HEK293 (cell line): ENCODE data around the gene BACH2.

Experiments
- CTCF ChIA-PET: fragments of 350-600 bp; formaldehyde crosslinking; extraction: SDS; loops from one replicate; lab custom pipeline; 2021; ENCODE audit warnings: antibody characterized with exemption; lab: Yijun Ruan, JAX
- POLR2A ChIA-PET: fragments of 300-600 bp; formaldehyde crosslinking; extraction: SDS; loops from one replicate; lab custom pipeline; 2020; ENCODE audit warnings: antibody characterized with exemption, inconsistent platforms; lab: Yijun Ruan, JAX
- H3K27ac ChIP-seq: fragments of 200-500 bp; sonication (Bioruptor generic); 2 replicates; pipeline ENCODE4 v1.5.1; 2014; ENCODE audit warnings: low read depth, low read length, control low read depth, inconsistent platforms; ENCODE audit errors: extremely low read depth
- H3K36me3 ChIP-seq, 2 experiments: fragments of 200-500 bp in 1 of 2; sonication (Bioruptor generic) in 1 of 2; 1 replicate in 1 of 2; 2 replicates in 1 of 2; pipeline ENCODE4 v1.5.1; 2014 to 2017; ENCODE audit warnings: inconsistent platforms in 2 of 2, low read length in 2 of 2; ENCODE audit not compliant: control insufficient read depth in 2 of 2, insufficient read depth in 1 of 2
- H3K4me1 ChIP-seq: fragments of 200-500 bp; sonication (Bioruptor generic); 2 replicates; pipeline ENCODE4 v1.5.1; 2014; ENCODE audit warnings: mild to moderate bottlenecking, low read length, inconsistent platforms; ENCODE audit not compliant: control insufficient read depth, insufficient read depth
- H3K4me3 ChIP-seq: 2 replicates; pipeline ENCODE4 v1.5.1; 2011; ENCODE audit warnings: low read depth, mild to moderate bottlenecking, control low read depth, low read length, moderate library complexity
- H3K9me3 ChIP-seq: fragments of 200-500 bp; sonication (Bioruptor generic); 2 replicates; pipeline ENCODE4 v1.5.1; 2014; ENCODE audit warnings: low read depth, low read length, inconsistent platforms; ENCODE audit not compliant: control insufficient read depth, insufficient read depth
- BCL11B ChIP-seq: fragments of 450-650 bp; formaldehyde crosslinking; IDR thresholded peaks from 2 replicates; pipeline ENCODE4 v1.5.1; 2016; ENCODE audit warnings: low read depth, missing biosample characterization, missing genetic modification characterization
- KLF7 ChIP-seq: fragments of 450-650 bp; formaldehyde crosslinking; IDR thresholded peaks from 2 replicates; pipeline ENCODE4 v1.5.1; 2016; ENCODE audit warnings: missing biosample characterization, missing genetic modification characterization, borderline replicate concordance
- SALL2 ChIP-seq: fragments of 450-650 bp; formaldehyde crosslinking; IDR thresholded peaks from 2 replicates; pipeline ENCODE4 v1.5.0; 2017; ENCODE audit warnings: missing biosample characterization, mild to moderate bottlenecking, missing genetic modification characterization, borderline replicate concordance
- ZNF37A ChIP-seq: fragments of 450-650 bp; IDR thresholded peaks from 2 replicates; pipeline ENCODE4 v1.5.1; 2018; ENCODE audit warnings: missing biosample characterization, missing genetic modification characterization
- ZNF423 ChIP-seq: fragments of 450-650 bp; formaldehyde crosslinking; IDR thresholded peaks from 2 replicates; pipeline ENCODE4 v1.5.1; 2016; ENCODE audit warnings: missing biosample characterization, missing genetic modification characterization
- ZNF48 ChIP-seq: fragments of 450-650 bp; formaldehyde crosslinking; IDR thresholded peaks from 2 replicates; pipeline ENCODE4 v1.5.1; 2016; ENCODE audit warnings: missing biosample characterization, missing genetic modification characterization
- ZNF501 ChIP-seq: fragments of 450-650 bp; formaldehyde crosslinking; IDR thresholded peaks from 2 replicates; pipeline ENCODE4 v1.5.1; 2016; ENCODE audit warnings: missing biosample characterization, missing genetic modification characterization
- ZNF530 ChIP-seq: fragments of 450-650 bp; formaldehyde crosslinking; IDR thresholded peaks from 2 replicates; pipeline ENCODE4 v1.5.1; 2016; ENCODE audit warnings: low read depth, missing biosample characterization, missing genetic modification characterization
- ZNF768 ChIP-seq: fragments of 450-650 bp; formaldehyde crosslinking; IDR thresholded peaks from 2 replicates; pipeline ENCODE4 v1.5.1; 2018; ENCODE audit warnings: missing biosample characterization, mild to moderate bottlenecking, missing genetic modification characterization
- ZNF830 ChIP-seq: fragments of 450-650 bp; IDR thresholded peaks from 2 replicates; pipeline ENCODE4 v1.5.0; 2018; ENCODE audit warnings: missing biosample characterization, missing genetic modification characterization, low read depth, mild to moderate bottlenecking, moderate library complexity
- TF ChIP-seq, protein P1 (sequence below): fragments of 450-650 bp; formaldehyde crosslinking; optimal IDR thresholded peaks from 2 replicates; pipeline ENCODE3; 2016; ENCODE audit warnings: missing biosample characterization, mild to moderate bottlenecking, missing genetic modification characterization
- TF ChIP-seq, protein P2 (sequence below): fragments of 450-650 bp; formaldehyde crosslinking; IDR thresholded peaks from 2 replicates; pipeline ENCODE4 v1.5.1; 2016; ENCODE audit warnings: missing biosample characterization, missing genetic modification characterization
- TF ChIP-seq, protein P3 (sequence below): fragments of 450-650 bp; formaldehyde crosslinking; IDR thresholded peaks from 2 replicates; pipeline ENCODE4 v1.5.1; 2016; ENCODE audit warnings: missing biosample characterization, missing genetic modification characterization
- TF ChIP-seq, protein P4 (sequence below): fragments of 450-650 bp; formaldehyde crosslinking; IDR thresholded peaks from 2 replicates; pipeline ENCODE4 v1.5.1; 2016; ENCODE audit warnings: missing biosample characterization, missing genetic modification characterization
- TF ChIP-seq, protein P5 (sequence below): fragments of 450-650 bp; formaldehyde crosslinking; IDR thresholded peaks from 2 replicates; pipeline ENCODE4 v1.5.1; 2016; ENCODE audit warnings: missing biosample characterization, missing genetic modification characterization, borderline replicate concordance
- TF ChIP-seq, protein P6 (sequence below): fragments of 450-650 bp; formaldehyde crosslinking; IDR thresholded peaks from 2 replicates; pipeline ENCODE4 v1.5.1; 2016; ENCODE audit warnings: missing biosample characterization, missing genetic modification characterization
- TF ChIP-seq, protein P7 (sequence below): fragments of 450-650 bp; formaldehyde crosslinking; IDR thresholded peaks from 2 replicates; pipeline ENCODE4 v1.5.1; 2016; ENCODE audit warnings: missing biosample characterization, missing genetic modification characterization

The BACH2 gene

DNA sequence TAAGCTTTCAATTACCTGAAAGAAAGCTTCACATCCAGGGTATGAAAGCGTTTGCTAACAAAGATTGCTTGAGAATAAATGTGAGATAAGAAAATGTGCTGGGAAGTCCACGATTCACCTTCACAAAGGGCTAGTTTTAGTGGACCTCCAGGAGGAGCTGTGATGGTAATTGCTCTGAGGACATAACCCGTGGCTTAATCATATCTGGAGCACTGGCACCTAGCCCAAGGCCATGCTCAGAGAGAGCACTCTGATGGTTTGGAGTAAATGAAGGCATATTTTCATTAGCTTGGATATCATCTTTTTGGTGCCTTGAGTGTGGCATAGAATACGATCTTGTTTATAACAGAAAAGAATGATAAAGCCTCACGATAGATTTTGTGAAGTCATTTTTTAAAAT lies 46.9 kb upstream of the BACH2 start (continued):
- TF ChIP-seq ZNF423 (tag by site-specific recombination), result no peak
- TF ChIP-seq ZNF37A (tag by site-specific recombination), result no peak
- no peak for TF ChIP-seq SALL2 (tag by site-specific recombination)
- TF ChIP-seq ZNF768 (tag by site-specific recombination), result no peak
- TF ChIP-seq, protein P1, sequence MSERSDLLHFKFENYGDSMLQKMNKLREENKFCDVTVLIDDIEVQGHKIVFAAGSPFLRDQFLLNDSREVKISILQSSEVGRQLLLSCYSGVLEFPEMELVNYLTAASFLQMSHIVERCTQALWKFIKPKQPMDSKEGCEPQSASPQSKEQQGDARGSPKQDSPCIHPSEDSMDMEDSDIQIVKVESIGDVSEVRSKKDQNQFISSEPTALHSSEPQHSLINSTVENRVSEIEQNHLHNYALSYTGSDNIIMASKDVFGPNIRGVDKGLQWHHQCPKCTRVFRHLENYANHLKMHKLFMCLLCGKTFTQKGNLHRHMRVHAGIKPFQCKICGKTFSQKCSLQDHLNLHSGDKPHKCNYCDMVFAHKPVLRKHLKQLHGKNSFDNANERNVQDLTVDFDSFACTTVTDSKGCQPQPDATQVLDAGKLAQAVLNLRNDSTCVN (tag by site-specific recombination), result no peak
- TF ChIP-seq, protein P2, sequence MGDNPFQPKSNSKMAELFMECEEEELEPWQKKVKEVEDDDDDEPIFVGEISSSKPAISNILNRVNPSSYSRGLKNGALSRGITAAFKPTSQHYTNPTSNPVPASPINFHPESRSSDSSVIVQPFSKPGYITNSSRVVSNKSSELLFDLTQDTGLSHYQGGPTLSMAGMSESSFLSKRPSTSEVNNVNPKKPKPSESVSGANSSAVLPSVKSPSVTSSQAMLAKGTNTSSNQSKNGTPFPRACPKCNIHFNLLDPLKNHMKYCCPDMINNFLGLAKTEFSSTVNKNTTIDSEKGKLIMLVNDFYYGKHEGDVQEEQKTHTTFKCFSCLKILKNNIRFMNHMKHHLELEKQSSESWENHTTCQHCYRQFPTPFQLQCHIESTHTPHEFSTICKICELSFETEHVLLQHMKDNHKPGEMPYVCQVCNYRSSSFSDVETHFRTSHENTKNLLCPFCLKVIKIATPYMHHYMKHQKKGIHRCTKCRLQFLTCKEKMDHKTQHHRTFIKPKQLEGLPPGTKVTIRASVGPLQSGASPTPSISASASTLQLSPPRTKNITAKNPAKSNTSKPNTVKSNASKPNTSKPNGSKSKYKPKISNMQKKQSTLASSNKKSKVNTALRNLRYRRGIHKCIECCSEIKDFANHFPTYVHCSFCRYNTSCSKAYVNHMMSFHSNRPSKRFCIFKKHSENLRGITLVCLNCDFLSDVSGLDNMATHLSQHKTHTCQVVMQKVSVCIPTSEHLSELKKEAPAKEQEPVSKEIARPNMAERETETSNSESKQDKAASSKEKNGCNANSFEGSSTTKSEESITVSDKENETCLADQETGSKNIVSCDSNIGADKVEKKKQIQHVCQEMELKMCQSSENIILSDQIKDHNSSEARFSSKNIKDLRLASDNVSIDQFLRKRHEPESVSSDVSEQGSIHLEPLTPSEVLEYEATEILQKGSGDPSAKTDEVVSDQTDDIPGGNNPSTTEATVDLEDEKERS (tag by site-specific recombination), result no peak
- TF ChIP-seq ZNF48 (tag by site-specific recombination), result no peak
- TF ChIP-seq ZNF501 (tag by site-specific recombination), result no peak
- TF ChIP-seq, protein P3, sequence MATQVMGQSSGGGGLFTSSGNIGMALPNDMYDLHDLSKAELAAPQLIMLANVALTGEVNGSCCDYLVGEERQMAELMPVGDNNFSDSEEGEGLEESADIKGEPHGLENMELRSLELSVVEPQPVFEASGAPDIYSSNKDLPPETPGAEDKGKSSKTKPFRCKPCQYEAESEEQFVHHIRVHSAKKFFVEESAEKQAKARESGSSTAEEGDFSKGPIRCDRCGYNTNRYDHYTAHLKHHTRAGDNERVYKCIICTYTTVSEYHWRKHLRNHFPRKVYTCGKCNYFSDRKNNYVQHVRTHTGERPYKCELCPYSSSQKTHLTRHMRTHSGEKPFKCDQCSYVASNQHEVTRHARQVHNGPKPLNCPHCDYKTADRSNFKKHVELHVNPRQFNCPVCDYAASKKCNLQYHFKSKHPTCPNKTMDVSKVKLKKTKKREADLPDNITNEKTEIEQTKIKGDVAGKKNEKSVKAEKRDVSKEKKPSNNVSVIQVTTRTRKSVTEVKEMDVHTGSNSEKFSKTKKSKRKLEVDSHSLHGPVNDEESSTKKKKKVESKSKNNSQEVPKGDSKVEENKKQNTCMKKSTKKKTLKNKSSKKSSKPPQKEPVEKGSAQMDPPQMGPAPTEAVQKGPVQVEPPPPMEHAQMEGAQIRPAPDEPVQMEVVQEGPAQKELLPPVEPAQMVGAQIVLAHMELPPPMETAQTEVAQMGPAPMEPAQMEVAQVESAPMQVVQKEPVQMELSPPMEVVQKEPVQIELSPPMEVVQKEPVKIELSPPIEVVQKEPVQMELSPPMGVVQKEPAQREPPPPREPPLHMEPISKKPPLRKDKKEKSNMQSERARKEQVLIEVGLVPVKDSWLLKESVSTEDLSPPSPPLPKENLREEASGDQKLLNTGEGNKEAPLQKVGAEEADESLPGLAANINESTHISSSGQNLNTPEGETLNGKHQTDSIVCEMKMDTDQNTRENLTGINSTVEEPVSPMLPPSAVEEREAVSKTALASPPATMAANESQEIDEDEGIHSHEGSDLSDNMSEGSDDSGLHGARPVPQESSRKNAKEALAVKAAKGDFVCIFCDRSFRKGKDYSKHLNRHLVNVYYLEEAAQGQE, result no peak

DNA sequence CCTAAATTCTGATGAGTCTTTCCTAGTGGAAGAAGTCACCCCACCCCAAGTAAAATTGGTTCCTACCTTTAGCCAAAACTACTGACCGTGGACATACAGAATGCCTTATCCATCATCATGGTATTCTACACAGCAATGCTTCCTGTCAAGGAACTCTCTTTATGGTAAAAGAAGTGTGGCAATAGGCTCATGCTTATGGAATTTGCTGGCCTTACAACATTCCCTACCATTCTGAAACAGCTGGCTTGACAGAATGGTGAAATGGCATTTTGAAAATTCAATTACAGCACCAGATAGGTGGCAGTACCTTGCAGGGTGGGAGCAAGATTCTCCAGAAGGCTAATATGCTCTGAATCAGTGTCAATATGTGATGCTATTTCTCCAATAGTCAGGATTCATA lies 41.8 kb upstream of the BACH2 start:
- CTCF ChIA-PET, result interaction anchor here (0.6 to 1.5 kb wide), 2 partner anchors 22 to 144 kb away, joined by 3 read pairs; no protein-coding TSS in a partner anchor
- Histone ChIP-seq H3K4me3 (no peak overlapping the region), H3K27ac (no peak overlapping the region), H3K4me1 (no peaks in the 10 kb centered on the region), H3K9me3 (no peaks in the 10 kb centered on the region), H3K36me3 (no peaks in the 10 kb centered on the region)
- POLR2A ChIA-PET, result no interaction called here
- TF ChIP-seq, protein P4, sequence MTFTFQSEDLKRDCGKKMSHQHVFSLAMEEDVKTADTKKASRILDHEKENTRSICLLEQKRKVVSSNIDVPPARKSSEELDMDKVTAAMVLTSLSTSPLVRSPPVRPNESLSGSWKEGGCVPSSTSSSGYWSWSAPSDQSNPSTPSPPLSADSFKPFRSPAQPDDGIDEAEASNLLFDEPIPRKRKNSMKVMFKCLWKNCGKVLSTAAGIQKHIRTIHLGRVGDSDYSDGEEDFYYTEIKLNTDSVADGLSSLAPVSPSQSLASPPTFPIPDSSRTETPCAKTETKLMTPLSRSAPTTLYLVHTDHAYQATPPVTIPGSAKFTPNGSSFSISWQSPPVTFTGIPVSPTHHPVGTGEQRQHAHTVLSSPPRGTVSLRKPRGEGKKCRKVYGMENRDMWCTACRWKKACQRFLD (tag by site-specific recombination), result no peak
- TF ChIP-seq, protein P5, sequence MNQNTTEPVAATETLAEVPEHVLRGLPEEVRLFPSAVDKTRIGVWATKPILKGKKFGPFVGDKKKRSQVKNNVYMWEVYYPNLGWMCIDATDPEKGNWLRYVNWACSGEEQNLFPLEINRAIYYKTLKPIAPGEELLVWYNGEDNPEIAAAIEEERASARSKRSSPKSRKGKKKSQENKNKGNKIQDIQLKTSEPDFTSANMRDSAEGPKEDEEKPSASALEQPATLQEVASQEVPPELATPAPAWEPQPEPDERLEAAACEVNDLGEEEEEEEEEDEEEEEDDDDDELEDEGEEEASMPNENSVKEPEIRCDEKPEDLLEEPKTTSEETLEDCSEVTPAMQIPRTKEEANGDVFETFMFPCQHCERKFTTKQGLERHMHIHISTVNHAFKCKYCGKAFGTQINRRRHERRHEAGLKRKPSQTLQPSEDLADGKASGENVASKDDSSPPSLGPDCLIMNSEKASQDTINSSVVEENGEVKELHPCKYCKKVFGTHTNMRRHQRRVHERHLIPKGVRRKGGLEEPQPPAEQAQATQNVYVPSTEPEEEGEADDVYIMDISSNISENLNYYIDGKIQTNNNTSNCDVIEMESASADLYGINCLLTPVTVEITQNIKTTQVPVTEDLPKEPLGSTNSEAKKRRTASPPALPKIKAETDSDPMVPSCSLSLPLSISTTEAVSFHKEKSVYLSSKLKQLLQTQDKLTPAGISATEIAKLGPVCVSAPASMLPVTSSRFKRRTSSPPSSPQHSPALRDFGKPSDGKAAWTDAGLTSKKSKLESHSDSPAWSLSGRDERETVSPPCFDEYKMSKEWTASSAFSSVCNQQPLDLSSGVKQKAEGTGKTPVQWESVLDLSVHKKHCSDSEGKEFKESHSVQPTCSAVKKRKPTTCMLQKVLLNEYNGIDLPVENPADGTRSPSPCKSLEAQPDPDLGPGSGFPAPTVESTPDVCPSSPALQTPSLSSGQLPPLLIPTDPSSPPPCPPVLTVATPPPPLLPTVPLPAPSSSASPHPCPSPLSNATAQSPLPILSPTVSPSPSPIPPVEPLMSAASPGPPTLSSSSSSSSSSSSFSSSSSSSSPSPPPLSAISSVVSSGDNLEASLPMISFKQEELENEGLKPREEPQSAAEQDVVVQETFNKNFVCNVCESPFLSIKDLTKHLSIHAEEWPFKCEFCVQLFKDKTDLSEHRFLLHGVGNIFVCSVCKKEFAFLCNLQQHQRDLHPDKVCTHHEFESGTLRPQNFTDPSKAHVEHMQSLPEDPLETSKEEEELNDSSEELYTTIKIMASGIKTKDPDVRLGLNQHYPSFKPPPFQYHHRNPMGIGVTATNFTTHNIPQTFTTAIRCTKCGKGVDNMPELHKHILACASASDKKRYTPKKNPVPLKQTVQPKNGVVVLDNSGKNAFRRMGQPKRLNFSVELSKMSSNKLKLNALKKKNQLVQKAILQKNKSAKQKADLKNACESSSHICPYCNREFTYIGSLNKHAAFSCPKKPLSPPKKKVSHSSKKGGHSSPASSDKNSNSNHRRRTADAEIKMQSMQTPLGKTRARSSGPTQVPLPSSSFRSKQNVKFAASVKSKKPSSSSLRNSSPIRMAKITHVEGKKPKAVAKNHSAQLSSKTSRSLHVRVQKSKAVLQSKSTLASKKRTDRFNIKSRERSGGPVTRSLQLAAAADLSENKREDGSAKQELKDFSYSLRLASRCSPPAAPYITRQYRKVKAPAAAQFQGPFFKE (tag by site-specific recombination), result no peak
- TF ChIP-seq KLF7 (tag by site-specific recombination), result no peak
- TF ChIP-seq, protein P6, sequence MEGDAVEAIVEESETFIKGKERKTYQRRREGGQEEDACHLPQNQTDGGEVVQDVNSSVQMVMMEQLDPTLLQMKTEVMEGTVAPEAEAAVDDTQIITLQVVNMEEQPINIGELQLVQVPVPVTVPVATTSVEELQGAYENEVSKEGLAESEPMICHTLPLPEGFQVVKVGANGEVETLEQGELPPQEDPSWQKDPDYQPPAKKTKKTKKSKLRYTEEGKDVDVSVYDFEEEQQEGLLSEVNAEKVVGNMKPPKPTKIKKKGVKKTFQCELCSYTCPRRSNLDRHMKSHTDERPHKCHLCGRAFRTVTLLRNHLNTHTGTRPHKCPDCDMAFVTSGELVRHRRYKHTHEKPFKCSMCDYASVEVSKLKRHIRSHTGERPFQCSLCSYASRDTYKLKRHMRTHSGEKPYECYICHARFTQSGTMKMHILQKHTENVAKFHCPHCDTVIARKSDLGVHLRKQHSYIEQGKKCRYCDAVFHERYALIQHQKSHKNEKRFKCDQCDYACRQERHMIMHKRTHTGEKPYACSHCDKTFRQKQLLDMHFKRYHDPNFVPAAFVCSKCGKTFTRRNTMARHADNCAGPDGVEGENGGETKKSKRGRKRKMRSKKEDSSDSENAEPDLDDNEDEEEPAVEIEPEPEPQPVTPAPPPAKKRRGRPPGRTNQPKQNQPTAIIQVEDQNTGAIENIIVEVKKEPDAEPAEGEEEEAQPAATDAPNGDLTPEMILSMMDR, result no peak
- no peak for TF ChIP-seq BCL11B (tag by site-specific recombination)
- TF ChIP-seq ZNF830 (tag by site-specific recombination), result no peak
- TF ChIP-seq, protein P7, sequence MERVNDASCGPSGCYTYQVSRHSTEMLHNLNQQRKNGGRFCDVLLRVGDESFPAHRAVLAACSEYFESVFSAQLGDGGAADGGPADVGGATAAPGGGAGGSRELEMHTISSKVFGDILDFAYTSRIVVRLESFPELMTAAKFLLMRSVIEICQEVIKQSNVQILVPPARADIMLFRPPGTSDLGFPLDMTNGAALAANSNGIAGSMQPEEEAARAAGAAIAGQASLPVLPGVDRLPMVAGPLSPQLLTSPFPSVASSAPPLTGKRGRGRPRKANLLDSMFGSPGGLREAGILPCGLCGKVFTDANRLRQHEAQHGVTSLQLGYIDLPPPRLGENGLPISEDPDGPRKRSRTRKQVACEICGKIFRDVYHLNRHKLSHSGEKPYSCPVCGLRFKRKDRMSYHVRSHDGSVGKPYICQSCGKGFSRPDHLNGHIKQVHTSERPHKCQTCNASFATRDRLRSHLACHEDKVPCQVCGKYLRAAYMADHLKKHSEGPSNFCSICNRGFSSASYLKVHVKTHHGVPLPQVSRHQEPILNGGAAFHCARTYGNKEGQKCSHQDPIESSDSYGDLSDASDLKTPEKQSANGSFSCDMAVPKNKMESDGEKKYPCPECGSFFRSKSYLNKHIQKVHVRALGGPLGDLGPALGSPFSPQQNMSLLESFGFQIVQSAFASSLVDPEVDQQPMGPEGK (tag by site-specific recombination), result no peak
- no peak for TF ChIP-seq ZNF530
